Right forelimb (tissue), 1 donor: Measurements from ENCODE around the gene EPHB2.

Experiments
- DNase-seq: peaks from one replicate; pipeline ENCODE4 v3.0.0-alpha.2; 2018

EPHB2 gene

GRCh38 chr1:22865736-22866135, 155.1 kb downstream of the EPHB2 start:
- DNase-seq: no peak

- no peak for DNase-seq
These were observed 156.2 kb downstream of the EPHB2 start for GRCh38 chr1:22866868-22867267.

DNA sequence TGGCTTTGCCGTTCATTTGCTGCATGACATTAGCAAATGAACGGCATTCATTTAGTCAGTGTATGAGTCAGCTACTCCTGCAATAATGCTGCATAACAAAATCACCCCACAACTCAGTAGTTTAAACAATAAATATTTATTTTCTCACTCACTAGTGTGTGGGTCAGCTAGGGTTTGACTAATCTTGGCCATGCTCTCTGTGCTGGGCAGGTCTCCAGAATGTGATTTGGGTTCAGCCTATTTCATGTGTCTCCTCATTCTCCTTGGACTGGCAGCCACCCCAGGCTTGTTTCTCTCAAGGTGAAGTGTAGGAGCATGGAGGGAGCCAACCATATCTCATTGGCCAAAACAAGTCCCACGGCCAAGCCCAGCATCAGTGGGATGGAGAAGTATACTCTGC, 157.7 kb downstream of the EPHB2 start:
- no peak for DNase-seq

- DNase-seq: no peak
These were observed 158.7 kb downstream of the EPHB2 start for GRCh38 chr1:22869325-22869724.

- DNase-seq: peak; percentile 70
These were observed 159.7 kb downstream of the EPHB2 start for GRCh38 chr1:22870201-22870871.

DNA sequence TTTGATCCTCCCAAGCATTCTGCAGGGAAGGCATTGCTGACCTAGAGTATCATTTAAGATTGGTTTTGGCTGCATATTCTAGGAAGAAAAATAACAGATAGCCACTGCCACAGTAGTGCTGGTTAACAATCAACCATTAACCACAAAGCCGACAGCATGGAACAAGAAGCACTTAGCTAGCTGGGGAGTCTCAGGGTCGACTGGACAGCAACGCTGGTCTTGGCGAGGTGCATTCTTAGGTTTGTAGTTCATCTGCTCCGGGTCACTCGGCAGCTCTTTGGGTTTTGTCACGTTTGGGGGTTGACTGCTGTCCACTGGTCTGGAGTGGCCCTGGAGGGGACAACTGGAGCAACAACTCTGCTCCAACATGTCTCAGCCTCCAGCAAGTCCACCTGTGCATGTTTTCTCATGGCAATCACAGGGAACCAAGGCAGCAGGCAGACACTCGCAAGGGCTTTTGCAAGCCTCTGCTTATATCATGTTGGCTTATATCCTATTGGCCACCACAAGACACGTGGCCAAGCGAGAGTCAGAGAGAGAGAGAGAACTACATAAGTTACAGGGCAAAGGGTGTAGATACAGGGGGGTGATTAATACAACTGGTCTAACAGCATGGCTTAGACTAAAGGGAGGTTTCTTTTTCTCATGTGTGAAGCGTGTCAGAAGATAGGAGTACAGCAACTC, 162.5 kb downstream of the EPHB2 start:
- no peak for DNase-seq

GRCh38 chr1:22874785-22875184, 164.1 kb downstream of the EPHB2 start:
- no peak for DNase-seq

- DNase-seq: no peak
These were observed 164.6 kb downstream of the EPHB2 start for GRCh38 chr1:22875241-22875640.

GRCh38 chr1:22875841-22876240, 165.2 kb downstream of the EPHB2 start:
- no peak for DNase-seq

DNA sequence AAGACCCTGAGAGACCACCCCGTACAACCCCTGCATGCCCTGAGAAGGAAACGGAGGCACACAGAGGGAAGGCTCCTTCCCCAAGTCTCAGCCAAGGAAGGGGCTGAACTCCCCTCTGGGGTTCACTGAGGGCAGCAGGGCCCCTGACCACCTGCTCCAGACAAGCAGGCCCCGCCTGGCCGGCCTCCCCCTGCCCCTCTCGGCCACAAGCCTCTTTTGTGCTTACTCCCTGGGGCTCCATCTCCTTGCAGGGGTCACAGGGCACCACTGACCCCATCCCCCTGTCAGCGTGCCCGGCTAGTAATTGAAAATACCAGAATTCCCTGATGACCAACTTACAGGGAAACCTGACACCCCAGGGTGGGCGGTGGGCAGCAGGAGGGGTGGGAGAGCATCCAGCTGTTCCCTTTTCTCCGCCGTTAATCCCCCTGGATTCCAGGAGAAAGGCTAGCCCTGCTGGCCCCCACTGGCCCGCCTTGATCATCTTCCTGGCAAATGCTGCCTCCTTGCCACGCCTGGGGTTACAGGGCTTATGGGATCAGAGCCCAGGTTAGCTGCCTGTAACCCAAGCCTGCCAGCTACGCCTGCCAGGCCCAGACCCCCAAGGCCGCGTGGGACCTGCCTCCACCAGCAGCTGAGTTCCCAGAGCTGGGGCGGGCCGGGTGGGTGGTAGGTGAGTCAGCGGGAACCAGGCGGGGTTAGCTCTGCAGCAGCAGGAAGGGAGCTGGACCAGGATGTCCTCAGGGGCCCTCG, 165.9 kb downstream of the EPHB2 start:
- DNase-seq: peak; percentile 60

GRCh38 chr1:22877112-22877915, 166.7 kb downstream of the EPHB2 start:
- no peak for DNase-seq

DNA sequence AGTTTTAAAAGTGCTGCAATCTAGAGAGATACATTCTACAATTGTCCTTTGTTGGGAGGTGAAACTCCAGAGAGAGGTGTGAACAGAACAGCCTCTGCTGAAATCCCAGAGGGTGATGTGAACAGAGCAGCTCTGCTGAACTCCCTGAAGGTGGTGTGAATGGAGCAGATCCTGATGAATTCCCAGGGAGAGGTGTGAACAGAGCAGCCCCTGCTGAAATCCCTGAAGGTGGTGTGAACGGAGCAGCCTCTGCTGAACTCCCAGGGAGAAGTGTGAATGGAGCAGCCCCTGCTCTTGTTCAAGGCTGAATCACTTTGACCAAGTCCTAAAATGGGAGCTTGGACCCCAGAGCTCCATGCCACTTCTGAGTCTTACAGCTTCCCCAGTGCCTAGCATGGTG, 167.3 kb downstream of the EPHB2 start:
- DNase-seq: no peak

DNA sequence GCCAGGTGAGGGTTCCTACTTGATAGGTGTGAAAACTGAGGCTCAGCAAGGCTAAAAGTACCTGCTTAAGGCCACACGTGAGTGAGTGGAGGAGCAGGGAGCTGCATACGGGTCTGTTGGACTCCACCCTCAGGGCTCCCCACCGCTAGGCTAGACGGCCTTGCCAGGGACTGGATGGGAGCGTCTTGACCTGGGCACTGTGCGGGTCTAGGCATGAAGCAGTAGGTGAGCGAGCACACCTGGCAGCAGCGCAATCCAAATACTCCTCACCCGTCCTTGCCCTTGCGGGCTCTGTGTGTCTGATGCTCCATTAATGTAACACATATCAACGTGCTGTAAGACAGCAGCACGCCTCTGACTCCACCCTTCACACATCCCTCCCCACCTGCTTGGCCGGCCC, 168.0 kb downstream of the EPHB2 start:
- DNase-seq: no peak

DNA sequence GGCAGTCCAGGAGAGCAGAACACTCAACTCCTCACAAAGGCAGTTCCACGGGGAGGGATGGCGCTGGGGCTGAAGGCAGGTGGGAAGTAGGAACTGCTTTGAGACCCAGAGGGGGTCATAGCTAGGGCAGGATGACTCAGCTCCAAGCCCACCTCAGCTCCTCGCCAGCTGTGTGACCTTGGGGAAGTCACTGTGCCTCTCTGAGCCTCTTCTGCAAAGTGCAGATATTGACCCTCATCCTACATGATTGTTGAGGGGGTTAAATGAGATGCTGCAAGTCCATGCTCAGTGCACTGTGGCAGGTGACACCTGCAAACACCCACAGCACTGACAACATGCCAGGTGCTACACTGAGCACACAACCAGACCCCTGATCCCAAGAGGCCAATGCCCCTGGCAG, 168.8 kb downstream of the EPHB2 start:
- DNase-seq: no peak

DNA sequence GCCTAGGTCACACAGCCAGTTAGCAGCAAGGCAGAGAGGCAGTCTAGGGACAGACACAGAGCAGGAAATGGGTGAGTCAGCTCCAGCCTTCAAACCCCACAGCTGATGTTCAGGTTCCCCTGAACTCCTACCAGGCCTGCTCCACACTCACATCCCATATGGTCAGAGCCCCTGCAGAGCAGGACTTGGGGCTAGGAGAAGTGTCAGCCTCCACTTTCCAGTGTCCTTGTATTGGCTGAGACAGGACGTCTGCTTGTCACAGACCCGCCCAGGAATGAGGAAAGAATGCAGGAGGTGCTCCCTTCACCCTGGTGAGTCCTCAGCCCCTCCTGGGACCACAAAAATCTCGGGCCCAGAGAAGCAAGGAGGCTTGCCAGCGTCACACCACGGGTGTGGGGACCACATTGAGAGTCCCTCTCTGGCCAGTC, 169.5 kb downstream of the EPHB2 start:
- no peak for DNase-seq

DNA sequence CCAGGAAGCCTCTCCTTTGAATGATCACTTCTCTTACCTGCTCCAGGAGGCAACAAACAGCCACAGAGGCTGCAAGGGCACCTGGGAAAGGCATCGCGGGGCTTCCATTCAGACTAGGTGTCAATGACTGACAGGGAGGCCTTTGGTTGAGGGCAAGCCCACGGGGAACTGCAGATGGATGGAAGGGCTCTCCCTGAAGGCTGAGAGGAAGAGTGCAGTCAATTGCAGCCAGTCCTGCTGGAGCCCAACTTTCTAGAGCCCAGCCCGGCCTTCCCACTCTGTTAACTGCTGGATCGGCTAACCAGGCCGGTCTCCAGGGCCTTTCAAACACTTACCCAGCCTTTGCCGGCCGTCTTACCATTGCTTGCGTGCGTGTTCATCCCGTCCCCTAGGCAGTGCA, 172.8 kb downstream of the EPHB2 start:
- no peak for DNase-seq

DNA sequence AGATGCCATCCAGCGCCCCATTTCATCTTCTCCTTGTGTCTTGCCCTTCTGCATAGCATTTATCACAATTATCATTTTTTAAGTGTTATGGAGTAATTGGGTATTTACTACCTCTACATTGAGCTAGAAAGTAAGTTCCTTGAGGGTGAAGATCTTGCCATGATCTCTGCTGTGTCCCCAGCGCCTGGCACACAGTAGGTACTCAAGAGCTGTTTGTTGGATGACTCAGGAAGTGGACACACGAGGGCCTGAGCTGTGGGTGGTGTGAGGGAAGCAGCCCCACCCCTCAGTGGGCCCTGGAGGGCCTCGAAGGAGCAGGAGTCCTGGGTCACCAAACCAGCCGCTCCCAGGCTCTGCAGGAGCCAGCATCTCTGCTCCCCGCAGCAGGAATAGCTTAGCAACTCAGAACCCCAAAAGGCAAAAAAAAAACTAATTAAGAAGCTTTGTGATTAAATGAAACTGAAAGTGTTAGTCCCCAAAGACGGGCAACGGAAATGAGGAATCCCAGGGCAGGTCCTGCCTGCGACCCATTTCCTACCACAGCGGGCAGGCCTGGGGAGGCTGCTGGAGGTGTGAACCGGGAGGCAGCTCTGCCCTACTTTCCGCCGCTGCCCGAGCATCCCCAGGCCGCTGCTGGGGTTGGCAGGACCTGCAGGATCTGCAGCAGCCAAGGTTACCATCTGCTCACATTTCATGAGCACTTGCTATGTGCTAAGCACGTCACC, 174.3 kb downstream of the EPHB2 start:
- DNase-seq: no peak

GRCh38 chr1:22886211-22886610, 175.6 kb downstream of the EPHB2 start:
- DNase-seq: no peak

GRCh38 chr1:22887491-22887890, 176.9 kb downstream of the EPHB2 start:
- no peak for DNase-seq

DNA sequence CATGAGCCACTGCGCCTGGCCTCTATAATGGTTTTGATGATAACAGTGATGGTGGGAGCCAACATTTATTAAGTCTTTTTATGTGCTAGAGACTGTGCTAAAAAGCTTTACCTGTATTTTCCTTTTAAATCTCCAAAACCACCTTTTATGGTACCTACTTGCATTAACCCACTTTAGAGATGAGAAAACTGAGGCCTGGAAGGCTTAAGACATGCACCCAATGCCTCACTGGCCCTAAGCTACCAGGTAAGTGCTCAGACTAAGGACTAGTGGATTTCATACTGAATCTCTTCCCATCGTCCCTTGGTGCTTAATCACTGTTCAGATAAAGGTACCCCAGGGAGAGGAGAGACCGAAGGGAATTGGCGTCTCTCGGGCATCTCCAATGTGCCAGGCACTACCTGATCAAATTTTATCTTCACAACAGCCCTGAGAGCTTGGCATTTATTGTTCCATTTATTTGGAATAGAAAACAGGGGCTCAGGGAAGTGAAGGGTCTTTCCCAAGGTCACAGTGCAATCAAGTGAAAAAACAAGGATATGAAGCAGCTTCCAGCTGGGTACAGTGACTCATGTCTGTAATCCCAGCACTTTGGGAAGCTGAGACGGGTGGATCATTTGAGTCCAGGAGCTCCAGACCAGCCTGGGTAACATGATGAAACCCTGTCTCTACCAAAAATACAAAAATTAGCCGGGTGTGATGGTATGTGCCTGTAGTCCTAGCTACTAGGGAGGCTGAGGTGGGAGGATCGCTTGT, 177.9 kb downstream of the EPHB2 start:
- DNase-seq: no peak

GRCh38 chr1:22889213-22889827, 178.7 kb downstream of the EPHB2 start:
- no peak for DNase-seq
